Activated CD4-positive, alpha-beta T cell treated with anti-CD3 and anti-CD28 coated beads for 24 hours (primary cell): Measurements from ENCODE around the gene IGF2BP1.
A peak's percentile ranks its signal among the peaks of the same experiment; 100 is the strongest.
"Not testable (repeated sequence)": the region's sequence is repeated elsewhere in the genome, so short reads cannot be mapped to it uniquely, and the experiment has no call there.

ENCODE experiments used
- DNase-seq, 2 donors: peaks; one replicate each; pipeline ENCODE4 v3.0.0-alpha.2; 2020; ENCODE audit warnings: low read depth in 2 of 2

IGF2BP1 gene

DNA sequence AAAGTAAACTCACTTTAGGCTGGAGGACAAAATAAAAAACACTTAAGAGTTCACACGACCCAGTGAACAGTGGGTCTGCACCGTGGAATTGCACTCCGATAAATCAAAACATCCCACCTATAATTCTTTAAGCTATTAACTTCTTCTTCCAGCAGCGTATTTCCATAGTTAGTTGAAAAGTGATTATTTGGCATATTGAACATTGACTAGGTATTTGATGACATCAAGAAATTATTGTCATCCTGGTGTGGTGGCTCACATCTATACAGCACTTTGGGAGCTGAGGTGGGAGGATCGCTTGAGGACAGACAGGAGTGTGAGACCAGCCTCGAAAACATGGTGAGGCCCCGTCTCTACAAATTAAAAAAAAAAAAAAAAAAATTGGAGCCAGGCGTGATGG is 23.4 kb downstream of the IGF2BP1 start:
- no peak for DNase-seq

- no peak for DNase-seq
These were observed 24.0 kb downstream of the IGF2BP1 start for GRCh38 chr17:49021095-49021767.

DNA sequence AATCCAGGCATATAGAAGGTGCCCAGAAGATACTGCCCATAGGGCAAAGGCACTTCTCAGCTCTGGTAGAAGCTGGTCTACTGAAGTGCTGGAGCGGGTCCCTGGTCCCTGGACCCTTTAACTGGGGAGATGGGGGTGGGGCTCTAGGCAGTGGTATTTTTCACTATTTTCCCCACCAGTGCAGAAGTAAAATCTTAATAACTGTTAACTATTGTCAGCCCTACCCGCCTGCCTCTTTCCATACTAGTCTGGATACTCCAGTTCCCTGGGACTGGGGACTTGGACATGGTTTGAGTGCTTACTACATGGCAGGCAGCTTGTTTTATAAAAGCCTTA is 24.6 kb downstream of the IGF2BP1 start:
- DNase-seq = no peak

DNA sequence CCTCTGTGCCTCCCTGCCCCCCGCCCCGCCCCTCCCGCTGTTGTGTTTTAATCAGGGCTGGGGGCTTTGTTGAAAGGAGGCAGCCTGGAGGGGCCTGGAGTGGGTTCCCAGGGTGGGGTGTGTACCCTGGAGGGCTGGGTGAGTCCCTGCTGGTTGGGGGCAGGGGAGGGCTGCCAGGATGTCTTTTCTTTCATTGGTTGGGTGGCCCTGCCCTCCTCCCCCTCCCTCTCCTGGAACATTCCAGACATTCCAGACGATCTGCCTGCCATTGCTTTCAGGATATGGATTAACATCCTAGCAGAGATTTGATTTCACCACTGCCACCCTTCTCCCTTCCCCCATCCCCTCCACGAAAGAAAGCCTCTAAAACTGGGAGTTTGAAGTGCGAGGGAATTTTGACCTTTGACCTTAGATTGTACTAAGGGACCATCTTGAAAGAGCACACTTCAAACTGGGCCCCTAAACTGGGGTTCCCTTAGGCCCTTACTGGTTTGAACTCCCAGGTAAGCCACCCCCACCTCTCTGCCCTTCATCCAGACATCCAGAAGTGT is 25.3 kb downstream of the IGF2BP1 start:
- DNase-seq = no peak

DNA sequence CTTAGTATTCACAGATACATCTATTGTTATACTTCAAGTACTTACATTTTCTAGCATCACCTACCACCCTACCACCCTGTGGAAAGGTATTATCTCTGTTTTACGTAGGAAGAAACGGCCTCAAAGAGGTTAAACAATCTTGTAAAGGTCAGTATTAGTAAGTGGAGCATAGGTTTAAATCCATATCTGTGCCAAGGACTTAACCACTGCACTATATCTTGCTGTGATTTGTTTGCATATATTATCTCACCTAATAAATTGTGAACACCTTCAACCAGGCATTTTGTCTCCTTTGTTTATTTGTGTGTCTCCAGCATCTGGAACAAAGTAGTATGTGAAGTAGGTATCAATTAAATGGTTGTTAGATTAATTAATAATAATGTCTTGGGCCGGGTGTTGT is 27.3 kb downstream of the IGF2BP1 start:
- DNase-seq = no peak

GRCh38 chr17:49026447-49026846 is 29.3 kb downstream of the IGF2BP1 start:
- not testable (repeated sequence) for DNase-seq

DNA sequence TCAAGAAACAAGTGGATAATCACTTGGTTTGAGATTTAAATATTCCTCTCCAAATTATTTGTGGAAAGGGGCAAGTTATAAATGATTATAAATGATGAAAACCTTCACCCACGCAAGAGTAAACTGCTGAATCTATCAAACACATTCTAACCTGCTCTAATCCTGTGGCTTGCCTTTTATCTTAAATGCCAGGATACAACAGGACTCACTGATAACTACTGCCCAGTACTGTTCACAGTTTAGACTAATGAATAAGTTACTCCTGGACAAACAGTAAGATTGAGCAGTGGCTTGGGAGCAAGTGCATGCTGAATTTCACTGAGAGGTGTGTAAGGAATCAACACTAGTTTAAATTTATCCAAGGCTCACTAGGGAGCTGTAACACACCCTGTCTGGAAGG is 31.1 kb downstream of the IGF2BP1 start:
- DNase-seq = no peak

GRCh38 chr17:49029801-49030200 is 32.6 kb downstream of the IGF2BP1 start:
- no peak for DNase-seq

DNA sequence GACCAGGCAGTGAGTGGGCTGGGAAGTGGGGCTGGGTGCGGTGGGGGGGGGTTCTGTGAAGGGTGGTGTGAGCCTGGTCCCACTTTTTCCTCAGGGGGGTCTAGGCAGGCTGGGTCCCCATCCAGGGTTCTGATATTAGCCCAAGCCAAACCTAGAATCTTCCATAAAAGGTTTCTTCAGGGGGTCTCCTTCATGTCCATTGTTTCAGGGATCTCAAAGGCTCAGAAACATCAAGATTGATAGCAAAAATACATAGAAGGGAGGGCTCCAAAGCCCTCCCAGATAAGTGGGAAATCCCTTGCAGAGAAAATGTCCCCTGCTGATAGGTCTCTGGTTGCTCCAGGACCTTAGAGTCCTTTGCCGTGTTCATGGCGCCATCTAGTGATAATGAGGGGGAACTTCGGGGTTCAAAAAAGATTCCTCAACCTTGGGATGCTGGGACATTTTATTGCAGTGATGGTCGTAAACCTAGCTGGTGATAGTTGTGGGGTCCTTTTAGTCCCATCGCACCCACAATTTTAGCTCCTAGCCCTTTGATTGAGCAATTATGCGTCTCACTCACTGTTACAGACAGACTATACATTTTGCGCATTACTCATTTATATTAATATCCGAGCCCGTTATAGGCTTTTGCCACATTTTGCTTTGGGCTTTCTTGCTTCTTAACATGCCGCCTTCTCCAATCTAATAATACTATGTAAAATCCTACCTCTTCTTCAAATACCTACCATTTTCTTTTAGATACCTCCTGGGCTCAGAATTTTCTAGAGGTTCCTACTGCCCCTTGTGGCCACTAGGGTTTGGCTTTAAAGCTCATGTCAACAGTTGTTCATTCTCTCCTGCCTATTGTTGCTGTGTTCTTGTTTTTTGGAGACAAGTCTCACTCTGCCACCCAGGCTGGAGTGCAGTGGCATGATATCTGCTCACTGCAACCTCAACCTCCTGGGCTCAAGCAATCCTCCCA is 35.1 kb downstream of the IGF2BP1 start:
- peak; percentile 14 to 16 for DNase-seq

- peak in 1 of 2 donors; percentile 27 for DNase-seq
These were observed 38.5 kb downstream of the IGF2BP1 start for GRCh38 chr17:49035470-49036269.

DNA sequence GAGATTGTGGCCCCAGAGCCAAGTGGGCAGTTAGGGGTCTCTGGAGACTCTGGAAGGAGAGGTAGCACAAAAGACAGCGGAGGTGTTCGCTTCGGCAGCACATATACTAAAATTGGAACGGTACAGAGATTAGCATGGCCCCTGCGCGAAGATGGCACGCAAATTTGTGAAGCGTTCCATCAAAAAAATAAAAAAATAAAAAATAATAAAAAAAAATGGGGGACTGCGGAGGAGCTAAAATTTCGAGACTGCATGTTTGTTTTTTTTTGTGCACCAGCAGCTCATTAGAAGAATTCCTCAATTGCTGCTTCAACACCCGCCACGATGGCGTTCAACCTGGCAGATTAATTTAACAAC is 39.1 kb downstream of the IGF2BP1 start:
- no peak for DNase-seq

GRCh38 chr17:49038138-49038537 is 41.0 kb downstream of the IGF2BP1 start:
- DNase-seq = no peak

DNA sequence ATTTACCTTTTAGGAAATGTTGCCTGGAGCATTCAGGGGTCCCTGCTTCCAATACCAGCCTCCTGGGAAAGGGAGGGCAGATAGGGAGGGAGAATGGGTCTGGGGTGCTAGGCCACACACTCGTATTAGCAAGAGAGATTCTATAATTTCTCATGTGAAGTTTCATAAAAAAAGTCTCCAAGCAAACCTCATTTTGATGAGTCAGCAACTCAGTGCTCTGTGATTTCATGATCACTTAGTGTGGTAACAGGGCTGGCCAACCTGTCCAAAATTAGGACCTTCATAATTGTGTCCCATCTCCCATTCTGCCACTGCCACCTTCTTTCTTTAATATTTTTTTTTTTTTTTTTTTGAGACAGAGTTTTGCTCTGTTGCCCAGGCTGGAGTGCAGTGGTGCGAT is 41.4 kb downstream of the IGF2BP1 start:
- no peak for DNase-seq

- not testable (repeated sequence) for DNase-seq
These were observed 42.3 kb downstream of the IGF2BP1 start for GRCh38 chr17:49039518-49039917.

- no peak for DNase-seq
These were observed 44.3 kb downstream of the IGF2BP1 start for GRCh38 chr17:49041527-49041926.

GRCh38 chr17:49045376-49045775 is 48.2 kb downstream of the IGF2BP1 start:
- DNase-seq = no peak

DNA sequence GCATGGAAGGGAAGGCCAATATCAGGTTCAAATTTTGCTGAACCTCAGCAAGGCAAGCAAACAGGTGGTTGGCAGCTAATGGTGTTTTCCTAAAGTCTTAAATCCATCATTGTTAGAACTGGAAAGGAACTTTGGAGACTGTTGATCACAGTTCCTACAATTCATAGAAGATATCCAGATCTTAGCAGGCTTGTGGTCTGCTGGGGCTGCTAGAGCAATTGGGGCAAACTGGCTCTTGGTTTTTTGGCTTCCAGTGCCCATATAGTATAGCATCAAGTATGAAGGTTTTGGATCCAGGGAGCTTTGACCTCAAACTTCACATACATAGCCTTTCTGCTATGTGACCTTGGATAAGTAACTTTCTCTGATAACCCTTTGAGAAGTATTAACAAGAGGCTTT is 49.7 kb downstream of the IGF2BP1 start:
- DNase-seq = no peak

DNA sequence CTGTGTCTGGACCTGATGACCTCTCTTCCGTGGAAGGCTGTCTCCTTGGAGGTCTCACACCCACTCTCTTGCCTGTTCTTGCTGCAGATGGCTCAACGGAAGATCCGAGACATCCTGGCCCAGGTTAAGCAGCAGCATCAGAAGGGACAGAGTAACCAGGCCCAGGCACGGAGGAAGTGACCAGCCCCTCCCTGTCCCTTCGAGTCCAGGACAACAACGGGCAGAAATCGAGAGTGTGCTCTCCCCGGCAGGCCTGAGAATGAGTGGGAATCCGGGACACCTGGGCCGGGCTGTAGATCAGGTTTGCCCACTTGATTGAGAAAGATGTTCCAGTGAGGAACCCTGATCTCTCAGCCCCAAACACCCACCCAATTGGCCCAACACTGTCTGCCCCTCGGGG is 52.1 kb downstream of the IGF2BP1 start:
- DNase-seq = no peak

DNA sequence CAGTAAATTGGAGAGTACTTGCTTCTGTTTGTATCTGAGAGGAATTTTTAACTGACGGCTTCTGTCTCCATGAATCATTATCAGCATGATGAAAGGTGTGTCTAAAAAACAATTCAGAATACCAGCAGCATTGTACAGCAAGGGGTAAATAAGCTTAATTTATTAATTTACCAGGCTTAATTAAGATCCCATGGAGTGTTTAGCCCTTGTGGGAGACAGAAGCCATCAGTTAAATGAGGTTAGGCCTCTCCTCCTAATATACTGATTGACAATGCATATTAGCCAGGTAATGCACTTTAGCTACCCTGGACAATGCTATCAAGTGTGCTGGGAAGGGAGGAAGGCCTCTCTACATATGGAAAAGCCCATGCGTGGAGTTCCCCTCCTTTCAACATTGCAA is 53.4 kb downstream of the IGF2BP1 start:
- DNase-seq = no peak

DNA sequence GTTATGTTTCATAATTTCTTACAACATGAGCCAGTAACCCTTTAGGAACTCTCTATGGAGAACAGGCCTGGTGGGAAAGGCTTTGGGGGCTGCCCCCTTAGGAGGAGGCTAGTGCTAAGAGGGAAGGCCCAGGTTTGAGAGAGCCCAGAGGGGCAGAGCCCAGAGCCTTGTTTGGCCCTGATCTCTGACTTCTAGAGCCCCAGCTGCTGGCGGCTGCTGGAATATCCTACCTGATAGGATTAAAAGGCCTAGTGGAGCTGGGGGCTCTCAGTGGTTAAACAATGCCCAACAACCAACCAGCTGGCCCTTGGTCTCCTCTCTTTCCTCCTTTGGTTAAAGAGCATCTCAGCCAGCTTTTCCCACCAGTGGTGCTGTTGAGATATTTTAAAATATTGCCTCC is 54.1 kb downstream of the IGF2BP1 start:
- no peak for DNase-seq

- DNase-seq = no peak
These were observed 56.1 kb downstream of the IGF2BP1 start for GRCh38 chr17:49053171-49053829.
